ENCODE measurements around the gene TAL1.

DNA sequence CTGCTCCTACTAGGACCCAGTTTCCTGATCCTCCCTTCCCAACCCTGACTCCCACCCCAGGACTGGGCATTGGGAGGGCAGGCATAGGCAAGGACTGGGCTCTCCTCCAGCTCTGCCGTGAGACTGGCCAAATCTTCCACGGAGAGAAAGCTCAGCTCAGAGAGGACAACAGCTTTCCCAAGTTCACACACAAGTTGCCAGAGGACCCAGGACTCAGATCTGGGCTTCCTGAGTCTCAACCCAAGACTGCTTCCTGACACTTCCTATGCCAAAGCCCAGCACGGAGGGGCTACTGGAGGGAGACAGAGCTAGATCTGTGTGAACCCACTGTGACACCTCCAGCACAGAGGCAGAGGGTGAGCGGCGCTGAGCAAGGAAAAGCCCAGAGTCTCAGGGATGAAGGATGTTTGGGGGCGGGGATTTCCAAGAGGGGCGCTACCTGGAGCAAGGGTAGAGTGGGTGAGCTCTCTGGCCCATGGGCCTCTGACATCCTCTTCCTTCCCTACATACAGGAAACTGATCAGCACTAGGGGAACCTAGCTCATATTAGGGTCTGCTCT is 49.3 kb downstream of the TAL1 start:
- TF ChIP-seq, protein P1, sequence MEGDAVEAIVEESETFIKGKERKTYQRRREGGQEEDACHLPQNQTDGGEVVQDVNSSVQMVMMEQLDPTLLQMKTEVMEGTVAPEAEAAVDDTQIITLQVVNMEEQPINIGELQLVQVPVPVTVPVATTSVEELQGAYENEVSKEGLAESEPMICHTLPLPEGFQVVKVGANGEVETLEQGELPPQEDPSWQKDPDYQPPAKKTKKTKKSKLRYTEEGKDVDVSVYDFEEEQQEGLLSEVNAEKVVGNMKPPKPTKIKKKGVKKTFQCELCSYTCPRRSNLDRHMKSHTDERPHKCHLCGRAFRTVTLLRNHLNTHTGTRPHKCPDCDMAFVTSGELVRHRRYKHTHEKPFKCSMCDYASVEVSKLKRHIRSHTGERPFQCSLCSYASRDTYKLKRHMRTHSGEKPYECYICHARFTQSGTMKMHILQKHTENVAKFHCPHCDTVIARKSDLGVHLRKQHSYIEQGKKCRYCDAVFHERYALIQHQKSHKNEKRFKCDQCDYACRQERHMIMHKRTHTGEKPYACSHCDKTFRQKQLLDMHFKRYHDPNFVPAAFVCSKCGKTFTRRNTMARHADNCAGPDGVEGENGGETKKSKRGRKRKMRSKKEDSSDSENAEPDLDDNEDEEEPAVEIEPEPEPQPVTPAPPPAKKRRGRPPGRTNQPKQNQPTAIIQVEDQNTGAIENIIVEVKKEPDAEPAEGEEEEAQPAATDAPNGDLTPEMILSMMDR (conservative IDR thresholded peaks at IDR 0.05; ENCODE audit: low read length), result no peak
- no peak for TF ChIP-seq EZH2phosphoT487 (IDR thresholded peaks at IDR 0.05; ENCODE audit: borderline replicate concordance)
